Astrocyte (in vitro differentiated cells and primary cell): ENCODE data around the gene SLCO2A1.

ENCODE experiments used
- EZH2 ChIP-seq: IDR thresholded peaks from 2 replicates; pipeline ENCODE4 v1.6.1; 2012; ENCODE audit warnings: mild to moderate bottlenecking, low read length, inconsistent platforms; ENCODE audit not compliant: insufficient read depth
- TF ChIP-seq, protein P1 (sequence below): IDR thresholded peaks from 2 replicates; pipeline ENCODE4 v1.5.1; 2011; ENCODE audit warnings: low read depth, mild to moderate bottlenecking, inconsistent platforms, low read length, moderate library complexity; ENCODE audit not compliant: insufficient read depth

DNA sequence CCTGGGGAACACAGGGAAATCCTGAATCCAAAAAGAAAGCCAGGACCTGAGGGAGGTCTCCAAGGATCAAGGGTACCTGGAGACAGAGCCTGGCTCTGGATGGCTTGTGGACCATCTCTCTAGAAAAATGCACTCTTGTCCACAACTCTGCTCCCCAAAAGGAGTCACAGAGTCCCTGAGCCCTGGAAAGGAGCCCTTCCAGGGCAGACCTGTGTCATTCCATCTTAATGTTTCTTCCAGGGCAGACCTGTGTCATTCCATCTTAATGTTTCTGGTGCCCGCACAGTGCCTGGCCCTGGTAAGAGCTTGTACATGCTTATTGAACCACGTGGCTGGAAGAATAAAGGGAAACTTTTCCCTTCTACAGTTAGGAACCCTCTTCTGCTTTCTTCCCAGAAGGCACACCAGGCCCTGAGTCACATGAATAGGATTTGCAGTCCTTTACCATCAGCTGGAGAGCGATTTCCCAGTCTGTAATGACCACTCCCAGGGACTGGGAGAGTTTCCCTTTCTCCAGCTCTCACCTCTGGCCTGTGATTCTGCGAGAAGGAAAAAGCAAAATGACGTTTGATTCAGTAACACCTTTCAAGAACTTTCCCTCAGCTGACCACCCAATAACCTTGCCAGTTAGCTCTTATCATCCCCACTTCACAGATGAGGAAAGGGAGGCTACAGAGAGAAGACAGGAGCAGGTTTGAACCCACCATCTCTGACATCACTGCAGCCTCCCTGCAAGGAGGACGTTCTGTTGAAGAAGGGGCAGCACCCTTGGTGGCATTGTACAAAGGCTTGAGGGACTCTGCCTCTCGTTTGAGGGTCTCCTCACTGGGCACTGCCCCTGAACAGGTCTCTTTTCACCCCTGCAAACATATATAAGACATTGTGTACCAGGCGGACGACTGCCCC lies 35.8 kb upstream of the SLCO2A1 start:
- no peak for TF ChIP-seq EZH2
- TF ChIP-seq, protein P1, sequence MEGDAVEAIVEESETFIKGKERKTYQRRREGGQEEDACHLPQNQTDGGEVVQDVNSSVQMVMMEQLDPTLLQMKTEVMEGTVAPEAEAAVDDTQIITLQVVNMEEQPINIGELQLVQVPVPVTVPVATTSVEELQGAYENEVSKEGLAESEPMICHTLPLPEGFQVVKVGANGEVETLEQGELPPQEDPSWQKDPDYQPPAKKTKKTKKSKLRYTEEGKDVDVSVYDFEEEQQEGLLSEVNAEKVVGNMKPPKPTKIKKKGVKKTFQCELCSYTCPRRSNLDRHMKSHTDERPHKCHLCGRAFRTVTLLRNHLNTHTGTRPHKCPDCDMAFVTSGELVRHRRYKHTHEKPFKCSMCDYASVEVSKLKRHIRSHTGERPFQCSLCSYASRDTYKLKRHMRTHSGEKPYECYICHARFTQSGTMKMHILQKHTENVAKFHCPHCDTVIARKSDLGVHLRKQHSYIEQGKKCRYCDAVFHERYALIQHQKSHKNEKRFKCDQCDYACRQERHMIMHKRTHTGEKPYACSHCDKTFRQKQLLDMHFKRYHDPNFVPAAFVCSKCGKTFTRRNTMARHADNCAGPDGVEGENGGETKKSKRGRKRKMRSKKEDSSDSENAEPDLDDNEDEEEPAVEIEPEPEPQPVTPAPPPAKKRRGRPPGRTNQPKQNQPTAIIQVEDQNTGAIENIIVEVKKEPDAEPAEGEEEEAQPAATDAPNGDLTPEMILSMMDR = no peak
